Effector memory CD4-positive, alpha-beta T cell (primary cell): ENCODE measurements around the gene UGP2.
"Not testable (repeated sequence)": the region's sequence is repeated elsewhere in the genome, so short reads cannot be mapped to it uniquely, and the experiment has no call there.

Experiments used
- DNase-seq, 3 donors: peaks; one replicate each; pipeline ENCODE4 v3.0.0-alpha.2; 2020
- H3K27ac ChIP-seq: 2 replicates; pipeline ENCODE4 v1.7.0; 2013; ENCODE audit warnings: mild to moderate bottlenecking, low read length, moderate library complexity; ENCODE audit not compliant: insufficient read depth, poor library complexity, severe bottlenecking
- H3K27me3 ChIP-seq: replicated peaks from 2 replicates; pipeline ENCODE4 v1.7.0; 2013; ENCODE audit warnings: mild to moderate bottlenecking, low read length; ENCODE audit not compliant: insufficient read depth, control insufficient read depth, poor library complexity, severe bottlenecking
- H3K36me3 ChIP-seq: 2 replicates; pipeline ENCODE4 v1.7.0; 2013; ENCODE audit warnings: mild to moderate bottlenecking, low read length, moderate library complexity; ENCODE audit not compliant: control insufficient read depth, insufficient read depth
- H3K4me1 ChIP-seq: 2 replicates; pipeline ENCODE4 v1.7.0; 2013; ENCODE audit warnings: low read length, mild to moderate bottlenecking; ENCODE audit not compliant: control insufficient read depth, insufficient read depth, poor library complexity, severe bottlenecking
- H3K4me3 ChIP-seq: 2 replicates; pipeline ENCODE4 v1.7.0; 2013; ENCODE audit warnings: low read length, low read depth, mild to moderate bottlenecking; ENCODE audit not compliant: insufficient read depth, poor library complexity, severe bottlenecking
- H3K9me3 ChIP-seq: 2 replicates; pipeline ENCODE4 v1.7.0; 2013; ENCODE audit warnings: mild to moderate bottlenecking, low read length, moderate library complexity; ENCODE audit not compliant: control insufficient read depth
- total RNA-seq, 3 donors: gene quantifications; one replicate each; lab custom pipeline; 2026; lab: John Stamatoyannopoulos, UW

UGP2 gene
- 53.8 to 84.8 (median 75.6) reads per million in 3 donors for total RNA-seq

DNA sequence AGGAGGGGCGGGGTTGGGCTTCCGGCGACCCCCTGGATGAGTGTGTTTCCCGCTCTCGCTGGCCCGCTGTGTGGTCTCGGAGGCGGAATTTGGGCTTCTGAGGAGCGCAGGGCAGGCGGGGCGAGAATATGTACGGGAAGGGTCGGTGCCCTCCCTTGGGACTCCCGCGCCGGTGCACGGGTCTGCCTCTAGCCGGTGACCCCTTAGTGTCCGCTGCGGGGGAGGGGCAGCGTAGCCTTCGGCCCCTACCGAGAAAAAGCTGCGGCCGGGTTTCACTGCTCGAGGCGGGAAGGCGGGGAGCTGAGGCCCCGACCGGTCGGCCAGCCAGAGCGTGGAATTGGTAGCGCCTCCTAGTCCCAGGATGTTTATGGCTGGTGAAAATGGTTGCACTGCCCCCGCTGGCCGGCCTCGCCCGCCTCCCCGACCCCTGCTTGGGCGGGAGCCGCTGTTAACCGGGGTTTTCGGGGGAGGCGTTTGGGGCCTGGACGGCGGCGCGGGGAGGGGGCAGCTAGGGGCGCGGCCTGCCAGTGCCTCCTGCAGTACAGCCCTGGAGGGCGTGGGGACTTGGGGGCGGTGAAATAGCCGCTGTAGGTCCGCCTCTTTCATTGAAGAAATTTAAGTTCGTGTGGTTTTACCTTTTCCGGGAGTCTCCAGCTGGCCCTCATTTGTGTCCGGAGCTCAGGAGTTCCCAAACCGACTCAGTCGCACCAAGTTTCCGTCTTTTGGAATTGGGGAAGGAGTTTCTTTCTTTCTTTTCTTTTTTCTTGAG is at the start of gene UGP2:
UGP2 (plus strand) TSS at position 643 of the 769 bp plus-strand sequence. CDS start 290 bp downstream, outside the sequence.
- peak within 1 kb of the TSS; percentile 98 for H3K4me3 ChIP-seq
- no peaks in the 10 kb centered on the region for H3K9me3 ChIP-seq
- H3K4me1 ChIP-seq, result peaks cover 5% of the 10 kb centered on the region
- H3K27ac ChIP-seq, result peak within 1 kb of the TSS; percentile 89
- no peaks in the 10 kb centered on the region for H3K36me3 ChIP-seq
- no peaks in the 10 kb centered on the region for H3K27me3 ChIP-seq
- peak; percentile 74 to 82 (median 79) for DNase-seq

GRCh38 chr2:63792530-63792929 is 49.2 kb upstream of the UGP2 start:
- H3K27me3 ChIP-seq, result no peaks in the 10 kb centered on the region
- no peak overlapping the region for H3K27ac ChIP-seq
- no peaks in the 10 kb centered on the region for H3K36me3 ChIP-seq
- H3K4me1 ChIP-seq, result no peaks in the 10 kb centered on the region
- H3K4me3 ChIP-seq, result no peak overlapping the region
- no peak for DNase-seq
- H3K9me3 ChIP-seq, result no peaks in the 10 kb centered on the region

DNA sequence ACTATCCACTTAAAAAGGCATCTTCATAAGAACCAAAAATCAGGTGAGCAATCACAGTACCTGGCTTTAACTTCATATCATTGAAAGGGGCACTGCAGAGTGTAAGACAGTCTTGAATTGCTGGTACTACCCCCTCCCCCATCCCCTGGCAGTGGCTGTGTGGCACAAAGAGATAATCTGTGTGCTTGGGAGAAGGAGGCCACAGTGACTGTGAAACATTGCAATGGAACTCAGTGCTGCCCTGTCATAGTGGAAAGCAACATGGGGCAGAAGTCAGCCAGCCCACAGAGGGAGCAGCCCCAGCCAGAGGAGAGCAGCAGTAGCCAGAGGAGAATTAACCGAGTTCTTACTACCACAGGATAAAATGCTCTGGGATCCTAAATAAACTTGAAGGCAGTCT is 45.3 kb upstream of the UGP2 start:
- H3K4me3 ChIP-seq, result no peak overlapping the region
- no peak for DNase-seq
- no peaks in the 10 kb centered on the region for H3K27me3 ChIP-seq
- H3K36me3 ChIP-seq, result no peaks in the 10 kb centered on the region
- H3K4me1 ChIP-seq, result no peaks in the 10 kb centered on the region
- H3K9me3 ChIP-seq, result no peaks in the 10 kb centered on the region
- no peak overlapping the region for H3K27ac ChIP-seq

- Histone ChIP-seq H3K4me3 (no peak overlapping the region), H3K27ac (no peak overlapping the region), H3K4me1 (no peaks in the 10 kb centered on the region), H3K27me3 (no peaks in the 10 kb centered on the region), H3K9me3 (no peaks in the 10 kb centered on the region), H3K36me3 (no peaks in the 10 kb centered on the region)
- DNase-seq, result no peak
Measured at GRCh38 chr2:63796796-63797195, 44.9 kb upstream of the UGP2 start.

- Histone ChIP-seq H3K36me3 (no peaks in the 10 kb centered on the region), H3K4me1 (no peaks in the 10 kb centered on the region), H3K9me3 (no peaks in the 10 kb centered on the region), H3K27me3 (no peaks in the 10 kb centered on the region), H3K4me3 (no peak overlapping the region), H3K27ac (no peak overlapping the region)
- no peak for DNase-seq
Measured at GRCh38 chr2:63801455-63801854, 40.2 kb upstream of the UGP2 start.

GRCh38 chr2:63805412-63805811 is 36.3 kb upstream of the UGP2 start:
- Histone ChIP-seq H3K27me3 (no peaks in the 10 kb centered on the region), H3K36me3 (no peaks in the 10 kb centered on the region), H3K9me3 (no peaks in the 10 kb centered on the region), H3K27ac (no peak overlapping the region), H3K4me3 (no peak overlapping the region), H3K4me1 (no peaks in the 10 kb centered on the region)
- DNase-seq, result no peak

GRCh38 chr2:63808036-63808435 is 33.7 kb upstream of the UGP2 start:
- H3K36me3 ChIP-seq, DNase-seq, H3K27me3 ChIP-seq, H3K27ac ChIP-seq, H3K9me3 ChIP-seq, H3K4me1 ChIP-seq, H3K4me3 ChIP-seq: not testable (repeated sequence)

DNA sequence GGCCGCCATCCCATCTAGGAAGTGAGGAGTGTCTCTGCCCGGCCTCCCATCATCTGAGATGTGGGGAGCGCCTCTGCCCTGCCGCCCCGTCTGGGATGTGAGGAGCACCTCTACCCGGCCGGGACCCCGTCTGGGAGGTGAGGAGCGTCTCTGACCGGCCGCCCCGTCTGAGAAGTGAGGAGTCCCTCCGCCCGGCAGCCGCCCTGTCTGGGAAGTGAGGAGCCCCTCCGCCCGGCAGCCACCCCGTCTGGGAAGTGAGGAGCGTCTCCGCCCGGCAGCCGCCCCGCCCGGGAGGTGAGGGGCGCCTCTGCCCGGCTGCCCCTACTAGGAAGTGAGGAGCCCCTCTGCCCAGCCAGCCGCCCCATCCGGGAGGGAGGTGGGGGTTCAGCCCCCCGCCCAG is 32.8 kb upstream of the UGP2 start:
- H3K4me3 ChIP-seq, H3K27me3 ChIP-seq, H3K4me1 ChIP-seq, H3K36me3 ChIP-seq, H3K27ac ChIP-seq, DNase-seq, H3K9me3 ChIP-seq: not testable (repeated sequence)

DNA sequence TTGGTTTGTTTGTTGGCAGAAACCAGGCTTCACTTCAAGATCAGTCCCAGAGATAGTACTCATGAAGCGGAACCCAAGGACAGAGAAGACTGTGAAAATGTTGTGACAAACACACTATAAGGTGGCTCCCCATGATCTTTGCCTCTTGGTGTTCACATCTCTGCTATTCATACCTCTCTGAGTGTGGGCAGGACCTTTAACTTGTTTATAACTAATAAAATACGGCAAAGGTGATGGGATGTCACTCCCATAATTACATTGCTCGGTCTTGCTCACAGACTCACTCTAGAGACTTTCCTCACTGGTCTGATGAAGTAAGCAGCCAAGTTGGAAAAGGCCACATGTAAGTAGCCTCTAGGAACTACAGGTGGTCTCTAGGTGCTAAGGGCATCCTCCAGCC is 30.6 kb upstream of the UGP2 start:
- Histone ChIP-seq H3K27me3 (no peaks in the 10 kb centered on the region), H3K4me3 (no peak overlapping the region), H3K4me1 (no peaks in the 10 kb centered on the region), H3K27ac (no peak overlapping the region), H3K9me3 (no peaks in the 10 kb centered on the region), H3K36me3 (no peaks in the 10 kb centered on the region)
- DNase-seq, result no peak

DNA sequence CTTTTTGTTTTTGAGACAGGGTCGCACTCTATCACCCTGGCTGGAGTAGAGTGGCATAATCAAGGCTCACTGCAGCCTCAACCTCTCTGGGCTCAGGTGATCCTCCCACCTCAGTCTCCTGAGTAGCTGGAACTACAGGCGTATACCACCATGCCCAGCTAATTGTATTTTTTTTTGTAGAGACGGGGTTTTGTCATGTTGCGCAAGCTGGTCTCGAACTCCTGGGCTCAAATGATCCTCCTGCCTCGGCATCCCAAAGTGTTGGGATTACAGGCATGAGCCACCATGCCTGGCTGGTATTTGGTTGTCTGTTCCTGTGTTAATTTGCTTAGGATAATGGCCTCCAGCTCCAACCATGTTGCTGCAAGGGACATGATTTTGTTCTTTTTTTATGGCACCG is 29.8 kb upstream of the UGP2 start:
- H3K27ac ChIP-seq, H3K36me3 ChIP-seq, H3K4me3 ChIP-seq, H3K4me1 ChIP-seq, H3K27me3 ChIP-seq, DNase-seq, H3K9me3 ChIP-seq: not testable (repeated sequence)
